Measurements from ENCODE around the gene ATP10B.

DNA sequence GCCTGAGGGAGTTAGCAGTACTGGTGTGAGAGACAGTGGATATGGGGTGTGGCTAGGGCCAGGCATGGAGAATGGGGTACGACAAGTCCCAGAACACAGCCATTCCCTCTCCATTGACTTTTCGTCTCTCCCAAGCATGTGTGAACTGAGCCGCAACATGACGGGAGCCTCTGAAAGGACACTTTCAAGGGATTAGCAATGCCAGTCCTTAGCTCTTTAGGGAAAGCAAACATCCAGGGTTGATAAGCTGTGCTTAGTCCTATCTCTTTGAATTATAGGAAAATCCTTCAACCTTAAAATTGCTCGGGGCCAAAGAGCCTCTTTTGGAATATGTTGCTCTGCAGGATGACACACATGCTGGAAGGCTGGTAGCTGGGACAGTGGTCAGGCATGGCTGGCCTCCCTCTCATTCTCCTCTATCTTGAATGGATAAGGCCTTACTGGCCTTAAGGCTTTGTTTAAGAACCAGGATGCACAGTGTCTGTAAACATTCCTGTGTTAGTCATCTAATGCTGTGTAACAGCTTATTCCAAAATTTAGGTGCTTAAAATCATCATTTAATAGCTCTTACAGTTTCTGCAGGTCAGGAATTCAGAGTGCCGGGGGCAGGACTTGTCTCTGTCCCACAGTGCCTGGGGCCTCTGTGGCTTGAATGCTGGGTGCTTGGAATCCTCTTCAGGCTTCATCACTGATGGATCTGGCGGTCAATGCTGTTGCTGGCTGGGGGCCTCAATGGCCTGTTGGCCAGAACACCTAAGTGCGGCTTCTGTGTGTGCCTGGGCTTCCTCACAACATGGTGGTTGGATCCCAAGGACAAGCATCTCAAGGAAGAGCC lies 335.1 kb downstream of the ATP10B start:
- TF ChIP-seq CTCF (IDR thresholded peaks at IDR 0.05; ENCODE audit: insufficient read depth, low read length, poor library complexity, severe bottlenecking) (no peak), EZH2phosphoT487 (conservative IDR thresholded peaks at IDR 0.05; ENCODE audit: low read length) (no peak)
